NK-92 (cell line): Measurements from ENCODE around the gene TSTD1.
A peak's percentile ranks its signal among the peaks of the same experiment; 100 is the strongest.
"Not testable (repeated sequence)": the region's sequence is repeated elsewhere in the genome, so short reads cannot be mapped to it uniquely, and the experiment has no call there.

ENCODE experiments used
- DNase-seq: peaks from one replicate; lab custom pipeline; 2025; ENCODE audit not compliant: unreplicated experiment; lab: John Stamatoyannopoulos, UW

Gene TSTD1

GRCh38 chr1:161069241-161069640, 30.5 kb upstream of the TSTD1 start:
- no peak for DNase-seq

- peak; percentile 21 for DNase-seq
Measured at GRCh38 chr1:161068306-161069234, 29.8 kb upstream of the TSTD1 start.

GRCh38 chr1:161066694-161067093, 27.9 kb upstream of the TSTD1 start:
- DNase-seq = no peak

GRCh38 chr1:161065681-161066080, 26.9 kb upstream of the TSTD1 start:
- not testable (repeated sequence) for DNase-seq

GRCh38 chr1:161063936-161064335, 25.2 kb upstream of the TSTD1 start:
- DNase-seq = not testable (repeated sequence)

DNA sequence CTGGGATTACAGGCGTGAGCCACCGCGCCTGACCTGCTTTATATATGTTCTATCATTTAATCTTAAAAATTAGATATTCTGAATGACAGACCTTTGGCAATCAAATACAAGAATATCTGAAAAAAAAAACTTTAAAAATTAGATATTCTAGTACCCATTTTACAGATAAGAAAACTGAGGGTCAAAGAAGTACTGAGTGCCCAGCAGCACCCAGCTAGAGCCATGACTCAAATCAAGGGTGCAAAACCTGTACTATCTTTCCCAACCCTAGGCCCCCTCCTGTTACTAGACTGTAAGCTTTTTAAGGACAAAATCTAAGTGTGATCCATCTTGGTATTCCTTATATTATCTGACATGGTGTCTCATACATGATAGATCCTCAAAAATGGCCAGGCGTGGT, 22.7 kb upstream of the TSTD1 start:
- no peak for DNase-seq

DNA sequence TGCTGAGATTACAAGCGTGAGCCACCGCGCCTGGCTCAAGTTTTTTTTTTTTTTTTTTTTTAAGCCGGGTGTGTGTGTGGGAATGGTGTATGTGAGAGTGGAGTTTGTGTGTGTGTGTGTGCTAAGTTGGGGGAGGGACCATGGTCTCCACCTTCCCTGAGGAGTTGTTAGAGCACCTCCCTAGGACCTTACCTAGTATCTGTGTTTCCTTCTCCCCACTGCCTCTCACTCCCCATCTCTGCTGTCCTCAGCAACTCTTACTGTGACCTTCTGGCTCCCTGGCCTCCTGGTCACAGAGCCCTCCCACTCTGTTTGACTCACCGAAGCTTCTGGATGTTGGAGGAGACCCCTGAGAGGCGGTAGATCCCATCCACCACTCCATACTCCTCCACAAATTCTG, 20.5 kb upstream of the TSTD1 start:
- no peak for DNase-seq

DNA sequence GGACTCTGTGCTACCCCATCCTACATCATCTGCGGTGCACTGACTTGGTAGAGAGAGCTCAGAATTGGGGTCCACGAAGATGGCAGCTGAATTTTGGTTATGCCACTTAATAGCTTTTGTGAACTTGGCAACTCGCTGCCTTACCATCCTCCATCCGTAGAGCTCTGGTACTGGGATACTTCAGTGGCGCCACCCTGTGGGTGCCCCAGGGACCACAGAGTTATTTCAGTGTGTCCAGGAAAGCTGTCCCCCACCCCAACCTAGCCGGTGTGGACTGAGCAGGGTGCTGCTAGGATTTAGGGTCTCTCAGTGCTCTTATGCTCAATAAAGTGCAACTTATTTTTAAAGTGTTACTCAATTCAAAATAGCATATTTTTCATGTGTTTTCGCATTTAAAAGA, 16.0 kb upstream of the TSTD1 start:
- DNase-seq = no peak

- DNase-seq = no peak
Measured at GRCh38 chr1:161054232-161054631, 15.5 kb upstream of the TSTD1 start.

- no peak for DNase-seq
Measured at GRCh38 chr1:161052899-161053298, 14.1 kb upstream of the TSTD1 start.

DNA sequence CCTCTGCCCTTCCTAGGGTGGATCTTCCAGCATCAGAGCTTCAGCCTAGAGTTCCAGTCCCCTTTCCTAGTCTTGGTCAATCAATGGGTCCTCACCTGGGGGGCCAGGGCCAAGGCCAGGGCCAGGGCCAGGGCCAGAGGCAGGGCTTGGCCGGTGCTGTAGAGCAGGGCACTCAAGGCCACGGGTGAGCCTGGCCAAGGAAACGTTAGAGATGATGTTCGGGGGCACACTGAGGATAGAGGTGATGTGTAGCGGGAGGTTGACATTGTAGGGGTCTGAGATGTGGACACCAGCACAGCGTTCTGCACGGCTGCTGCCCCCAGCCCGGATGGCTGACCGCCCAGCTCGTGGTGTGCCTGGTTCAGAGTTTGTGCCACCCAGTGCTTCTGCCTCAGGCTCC, 12.5 kb upstream of the TSTD1 start:
- no peak for DNase-seq

GRCh38 chr1:161048949-161049722, 10.4 kb upstream of the TSTD1 start:
- no peak for DNase-seq

DNA sequence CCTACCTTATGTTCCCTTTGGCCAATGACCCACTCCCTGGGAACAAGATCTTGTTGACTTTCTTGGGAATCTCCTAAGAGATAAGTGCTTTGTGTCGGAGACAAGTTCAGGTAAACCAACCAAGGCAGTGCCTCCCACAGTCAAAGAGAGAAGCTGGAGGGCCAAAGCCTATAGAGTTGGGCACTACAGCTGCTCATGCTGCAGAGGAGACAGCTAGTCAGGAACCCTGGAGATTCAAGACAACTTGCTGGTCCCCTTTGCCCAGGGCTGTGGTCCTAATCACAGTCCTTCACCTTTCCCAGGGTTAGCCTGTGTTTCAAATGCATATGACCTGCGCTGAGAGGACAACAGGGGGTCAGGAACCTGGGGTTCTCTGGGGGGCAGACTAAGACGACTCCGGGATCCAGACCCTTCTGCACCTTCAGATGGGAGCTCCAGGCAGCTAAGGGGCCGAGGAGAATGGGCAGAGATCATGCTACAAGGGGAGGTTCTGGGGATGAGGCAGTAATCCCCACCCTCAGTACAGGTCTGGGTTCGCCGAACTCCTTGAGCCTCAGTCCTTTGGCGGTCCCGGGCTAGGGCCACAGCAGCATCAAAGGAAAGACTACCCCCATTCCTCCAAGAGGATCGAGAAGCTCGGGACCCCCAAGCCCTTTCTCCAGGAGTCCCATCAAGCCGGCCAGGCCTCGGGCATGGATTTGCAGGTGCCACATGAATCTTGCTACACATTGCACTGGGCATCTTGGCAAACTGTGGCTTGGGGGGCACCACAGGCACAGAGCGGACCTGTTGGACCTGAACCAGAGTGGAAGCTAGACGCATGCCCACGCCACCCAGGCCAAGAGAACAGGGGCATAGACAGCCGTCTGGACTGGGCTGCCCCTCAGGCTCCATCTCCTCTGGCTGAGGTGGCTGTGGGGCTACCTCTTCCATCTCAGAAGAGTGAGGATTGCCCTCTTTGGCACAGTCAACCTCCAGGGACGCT, 9.0 kb upstream of the TSTD1 start:
- no peak for DNase-seq

- DNase-seq = no peak
Measured at GRCh38 chr1:161046605-161047228, 8.0 kb upstream of the TSTD1 start.

GRCh38 chr1:161045736-161046604, 7.2 kb upstream of the TSTD1 start, which contains the start of gene USF1:
Gene USF1 (minus strand): TSS chr1:161045977. CDS start chr1:161043275, 2,702 bp downstream.
- DNase-seq = peak; percentile 56

DNA sequence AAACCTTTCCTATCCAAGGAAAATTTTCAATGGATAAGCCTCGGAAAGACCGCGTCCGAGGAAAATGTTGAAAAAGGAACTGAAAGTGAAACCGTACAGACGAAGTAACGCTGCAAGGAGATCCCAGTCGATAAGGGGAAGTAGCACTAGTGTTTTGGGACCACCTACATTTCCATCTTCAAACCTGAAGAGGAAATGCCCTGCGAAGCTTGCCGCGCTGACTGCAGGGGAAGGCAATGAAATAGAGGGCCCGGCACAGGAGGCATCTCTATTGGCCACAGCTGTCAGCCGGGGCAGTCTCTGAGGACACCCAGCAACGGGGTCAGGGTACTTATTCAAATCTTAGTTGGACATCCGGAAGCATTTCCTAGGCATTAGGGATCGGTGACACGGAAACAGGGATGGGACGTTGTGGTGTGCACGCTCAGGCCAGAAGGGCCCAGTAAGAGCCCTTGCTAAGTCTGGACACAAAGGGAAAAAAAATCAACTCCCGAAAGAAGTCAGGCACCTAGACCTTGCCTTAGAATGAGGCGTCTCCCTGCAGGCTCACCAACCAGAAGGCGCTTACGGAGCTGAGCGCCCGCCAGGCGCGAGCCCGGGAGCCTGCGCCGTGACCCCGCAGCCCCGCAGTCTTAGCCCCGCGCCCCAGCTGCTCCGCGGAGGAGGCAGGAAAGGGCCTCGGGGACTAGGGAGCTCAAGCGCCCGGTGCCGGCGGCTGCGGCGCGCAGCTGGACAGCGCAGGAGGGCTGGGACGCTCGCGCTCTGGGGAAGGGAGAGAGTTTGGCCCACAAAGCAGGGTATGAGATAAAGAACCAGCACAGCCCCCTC, 6.4 kb upstream of the TSTD1 start:
- no peak for DNase-seq

DNA sequence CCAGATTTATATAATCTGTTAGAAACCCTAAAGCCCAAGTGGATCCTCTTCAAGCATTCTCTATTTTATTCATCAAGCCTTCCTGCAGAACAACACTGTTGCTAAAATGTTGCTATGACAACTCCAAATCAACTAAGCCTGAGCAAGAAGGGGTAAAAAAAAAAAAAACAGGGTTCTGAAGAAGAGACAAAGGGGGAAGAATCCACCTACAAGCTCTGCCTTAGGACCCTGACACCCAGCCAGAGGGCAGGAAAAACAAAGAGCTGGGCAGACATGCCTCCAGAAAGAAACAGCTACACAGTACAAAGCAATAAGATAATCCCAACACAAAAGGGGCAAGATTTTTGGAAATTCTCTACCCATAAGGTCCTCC, 5.8 kb upstream of the TSTD1 start:
- DNase-seq = no peak

DNA sequence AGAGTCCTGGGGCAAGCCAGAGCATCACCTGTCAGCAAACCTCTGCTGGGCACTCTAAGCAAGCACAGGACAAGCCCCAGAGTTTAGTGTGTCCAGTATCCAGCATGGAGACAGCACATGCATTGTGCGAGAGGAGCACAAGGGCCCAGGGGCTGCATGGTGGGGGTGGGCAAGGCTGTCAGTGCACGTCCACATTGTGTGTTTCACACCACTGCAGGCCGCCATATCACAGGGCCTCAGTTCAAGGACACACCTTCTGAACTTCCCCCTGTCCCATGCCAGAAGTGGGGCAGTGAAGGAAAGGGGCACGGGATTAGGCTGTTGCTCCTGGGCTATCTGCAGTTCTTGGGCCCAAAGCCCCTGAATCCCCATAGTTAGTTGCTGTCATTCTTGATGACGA, 782 bp upstream of the TSTD1 start:
- no peak for DNase-seq

DNA sequence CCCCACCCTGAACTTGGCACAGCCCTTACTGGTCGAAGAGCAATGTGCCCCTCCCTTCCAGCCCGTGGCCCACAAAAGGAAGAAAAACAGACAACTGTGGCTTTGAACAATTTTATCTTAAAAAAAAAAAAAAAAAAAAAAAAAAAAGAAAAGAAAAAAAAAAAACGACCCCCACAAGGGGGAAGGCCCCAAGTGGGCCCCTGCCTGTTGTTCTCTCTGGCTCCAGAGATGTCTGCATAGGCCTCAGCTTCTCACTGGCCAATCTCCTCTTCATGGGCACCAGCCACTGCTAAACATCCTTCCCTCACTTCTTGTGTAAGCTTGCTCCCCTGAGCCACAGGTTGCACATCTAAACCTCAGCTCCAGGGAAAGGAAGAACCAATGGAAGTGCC, 386 bp upstream of the TSTD1 start:
- no peak for DNase-seq
